Subcutaneous abdominal adipose tissue (tissue), 5 donors: ENCODE results near the gene HLF.

Source experiments
- H3K27ac ChIP-seq: one replicate; pipeline ENCODE4 v1.7.0; 2013; ENCODE audit warnings: low read depth, mild to moderate bottlenecking, inconsistent platforms, low read length, moderate library complexity
- H3K27me3 ChIP-seq, 5 donors: one replicate each; pipeline ENCODE4 v1.7.0; 2013; ENCODE audit warnings: low read length in 5 of 5, inconsistent platforms in 1 of 5; ENCODE audit not compliant: control insufficient read depth in 5 of 5, insufficient read depth in 4 of 5
- H3K36me3 ChIP-seq, 5 donors: one replicate each; pipeline ENCODE4 v1.7.0; 2013; ENCODE audit warnings: low read length in 5 of 5; ENCODE audit not compliant: control insufficient read depth in 5 of 5, insufficient read depth in 5 of 5
- H3K4me1 ChIP-seq, 5 donors: one replicate each; pipeline ENCODE4 v1.7.0; 2013; ENCODE audit warnings: low read length in 5 of 5, mild to moderate bottlenecking in 3 of 5, moderate library complexity in 1 of 5; ENCODE audit not compliant: control insufficient read depth in 5 of 5, insufficient read depth in 5 of 5
- H3K4me3 ChIP-seq, 5 donors: one replicate each; pipeline ENCODE4 v1.7.0; 2013; ENCODE audit warnings: low read length in 5 of 5, low read depth in 1 of 5
- H3K9ac ChIP-seq, 5 donors: one replicate each; pipeline ENCODE4 v1.7.0; 2013; ENCODE audit warnings: low read length in 5 of 5, mild to moderate bottlenecking in 4 of 5, moderate library complexity in 3 of 5
- H3K9me3 ChIP-seq, 5 donors: one replicate each; pipeline ENCODE4 v1.7.0; 2013; ENCODE audit warnings: low read length in 5 of 5; ENCODE audit not compliant: control insufficient read depth in 5 of 5
- donor health status: healthy.
- donor health status: healthy.
- donor health status: healthy.
- donor health status: healthy.
- donor health status: healthy.

Gene HLF

DNA sequence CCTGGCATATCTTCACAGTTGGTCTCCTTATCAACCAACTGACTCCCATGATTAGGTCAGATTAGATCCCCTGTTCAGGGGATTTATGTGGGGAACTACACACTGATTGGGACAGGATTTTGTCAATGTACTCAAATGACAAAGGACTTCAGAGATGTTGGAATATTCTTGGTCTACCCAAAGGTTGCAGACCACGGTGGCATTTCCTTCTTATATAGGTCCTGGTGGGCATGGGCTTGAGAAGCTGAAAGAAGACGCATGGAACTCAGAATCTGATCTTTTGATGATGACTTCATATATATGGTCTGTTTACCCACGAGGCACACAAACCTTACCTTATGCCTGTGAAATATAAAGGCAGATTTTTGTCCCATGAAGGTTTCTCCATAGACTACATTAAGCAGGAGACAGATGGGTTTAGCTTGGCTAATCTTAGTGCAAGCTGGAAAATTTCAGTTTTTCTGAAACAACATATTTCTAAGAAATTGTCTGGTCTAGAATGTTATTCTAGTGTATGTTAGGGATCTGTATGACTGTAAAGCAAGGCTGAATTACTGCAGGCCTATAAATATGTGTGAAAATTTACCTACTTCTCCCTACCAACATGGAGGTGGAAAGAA, 33.5 kb downstream of the HLF start:
- no peak overlapping the region for H3K4me3 ChIP-seq

DNA sequence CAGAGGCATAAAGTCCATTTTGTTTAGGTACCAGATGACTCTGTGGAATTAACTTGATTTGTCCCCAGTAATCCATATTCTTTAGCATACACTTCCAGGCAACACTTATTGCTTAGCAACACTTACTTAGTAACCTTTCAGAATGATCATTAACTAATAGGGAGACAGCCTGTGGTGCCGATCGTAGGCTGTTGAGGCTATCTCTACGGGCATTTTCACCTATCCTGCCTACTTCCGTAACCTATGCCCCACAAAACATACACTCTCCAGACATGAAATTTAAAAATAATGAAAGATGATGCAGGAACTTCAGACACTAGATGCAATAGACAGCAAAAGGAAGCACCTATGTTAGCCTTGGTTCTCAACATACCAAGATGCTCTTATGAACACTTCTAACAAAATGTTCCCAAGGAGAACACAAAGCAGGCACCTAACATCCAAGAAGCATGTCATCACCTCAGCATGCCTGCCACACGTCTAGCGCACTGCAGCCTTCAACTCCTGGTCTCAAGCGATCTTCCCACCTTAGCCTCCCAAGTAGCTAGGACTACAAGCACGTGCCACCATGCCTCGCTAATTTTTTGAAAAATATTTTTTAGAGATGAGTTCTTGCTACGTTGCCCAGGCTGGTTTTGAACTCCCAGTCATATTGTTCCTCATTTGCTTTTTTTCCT, 34.5 kb downstream of the HLF start:
- Histone ChIP-seq H3K36me3 (peaks cover 0 to 6% (median 0%) of the 10 kb centered on the region in 5 donors), H3K9ac (no peak overlapping the region), H3K27ac (no peak overlapping the region), H3K4me3 (no peak overlapping the region), H3K4me1 (peaks cover 0 to 23% (median 20%) of the 10 kb centered on the region in 5 donors), H3K9me3 (no peaks in the 10 kb centered on the region), H3K27me3 (no peaks in the 10 kb centered on the region)

More for the DNA sequence above, 33.5 kb downstream of the HLF start:
- Histone ChIP-seq H3K4me1 (peaks cover 0 to 23% (median 22%) of the 10 kb centered on the region in 5 donors), H3K9me3 (no peaks in the 10 kb centered on the region), H3K27me3 (no peaks in the 10 kb centered on the region), H3K27ac (no peak overlapping the region), H3K36me3 (peaks cover 0 to 6% (median 0%) of the 10 kb centered on the region in 5 donors), H3K9ac (no peak overlapping the region)

DNA sequence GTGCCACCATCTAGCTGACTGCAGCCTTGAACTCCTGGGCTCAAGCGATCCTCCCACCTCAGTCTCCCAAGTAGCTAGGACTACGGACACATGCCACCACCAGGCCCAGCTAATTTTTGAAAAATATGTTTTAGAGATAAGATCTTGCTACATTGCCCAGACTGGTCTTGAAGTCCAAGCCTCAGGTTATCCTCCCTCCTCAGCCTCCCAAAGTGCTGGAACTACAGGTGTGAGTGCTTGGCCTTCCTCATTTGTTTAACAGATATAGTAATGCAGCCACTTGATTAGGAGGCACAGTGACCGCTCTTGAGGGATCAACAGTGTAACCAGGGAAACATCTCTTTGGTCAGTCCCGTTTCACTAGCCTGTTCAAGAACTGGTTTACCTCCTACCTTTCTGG, 35.1 kb downstream of the HLF start:
- no peak overlapping the region for H3K9ac ChIP-seq
- H3K27me3 ChIP-seq: no peaks in the 10 kb centered on the region
- no peak overlapping the region for H3K27ac ChIP-seq
- H3K9me3 ChIP-seq: no peaks in the 10 kb centered on the region
- H3K4me1 ChIP-seq: peaks cover 0 to 23% (median 18%) of the 10 kb centered on the region in 5 donors
- H3K36me3 ChIP-seq: peaks cover 0 to 5% (median 0%) of the 10 kb centered on the region in 5 donors
- no peak overlapping the region for H3K4me3 ChIP-seq

DNA sequence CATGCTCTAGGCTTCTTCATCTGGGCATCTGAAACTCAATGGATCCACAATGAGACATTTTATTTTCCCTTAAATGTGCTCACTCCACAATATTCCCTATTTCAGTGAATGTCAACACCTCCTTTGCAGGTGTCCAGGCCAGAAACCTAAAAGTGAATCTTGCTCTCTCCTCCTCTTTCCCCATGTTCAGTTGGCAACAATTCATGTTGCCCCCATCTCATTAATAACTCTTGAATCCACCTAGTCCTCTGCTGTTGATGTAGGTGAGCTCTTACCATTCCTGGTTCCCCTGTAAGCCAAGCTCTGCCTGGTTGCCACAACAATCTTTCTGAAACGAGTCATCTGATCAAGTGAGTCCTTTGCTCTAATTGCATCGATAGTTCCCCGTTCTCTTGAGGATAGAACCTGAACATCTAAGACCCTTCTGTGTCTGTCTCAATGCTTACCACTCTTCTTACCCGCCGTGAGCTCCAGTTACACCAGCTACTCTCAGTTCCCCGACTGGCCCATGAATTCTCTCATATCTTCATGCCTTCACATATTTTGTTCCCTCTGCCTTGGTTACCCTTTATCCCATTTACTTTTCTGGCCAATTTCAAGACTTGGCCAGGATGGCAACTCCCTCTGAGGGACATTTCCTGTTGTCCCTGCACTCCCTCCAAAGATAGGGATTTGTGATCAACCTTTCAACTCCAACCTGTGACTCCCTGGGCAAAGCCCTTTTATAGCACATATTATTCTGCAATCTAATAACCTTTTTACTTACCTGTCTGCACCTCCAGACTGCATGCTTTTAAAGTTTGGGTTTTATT, 35.9 kb downstream of the HLF start:
- H3K4me1 ChIP-seq: peaks cover 0 to 23% (median 18%) of the 10 kb centered on the region in 5 donors
- no peak overlapping the region for H3K9ac ChIP-seq
- no peak overlapping the region for H3K4me3 ChIP-seq
- H3K27me3 ChIP-seq: no peaks in the 10 kb centered on the region
- no peaks in the 10 kb centered on the region for H3K9me3 ChIP-seq
- no peak overlapping the region for H3K27ac ChIP-seq
- H3K36me3 ChIP-seq: peaks cover 0 to 5% (median 0%) of the 10 kb centered on the region in 5 donors

DNA sequence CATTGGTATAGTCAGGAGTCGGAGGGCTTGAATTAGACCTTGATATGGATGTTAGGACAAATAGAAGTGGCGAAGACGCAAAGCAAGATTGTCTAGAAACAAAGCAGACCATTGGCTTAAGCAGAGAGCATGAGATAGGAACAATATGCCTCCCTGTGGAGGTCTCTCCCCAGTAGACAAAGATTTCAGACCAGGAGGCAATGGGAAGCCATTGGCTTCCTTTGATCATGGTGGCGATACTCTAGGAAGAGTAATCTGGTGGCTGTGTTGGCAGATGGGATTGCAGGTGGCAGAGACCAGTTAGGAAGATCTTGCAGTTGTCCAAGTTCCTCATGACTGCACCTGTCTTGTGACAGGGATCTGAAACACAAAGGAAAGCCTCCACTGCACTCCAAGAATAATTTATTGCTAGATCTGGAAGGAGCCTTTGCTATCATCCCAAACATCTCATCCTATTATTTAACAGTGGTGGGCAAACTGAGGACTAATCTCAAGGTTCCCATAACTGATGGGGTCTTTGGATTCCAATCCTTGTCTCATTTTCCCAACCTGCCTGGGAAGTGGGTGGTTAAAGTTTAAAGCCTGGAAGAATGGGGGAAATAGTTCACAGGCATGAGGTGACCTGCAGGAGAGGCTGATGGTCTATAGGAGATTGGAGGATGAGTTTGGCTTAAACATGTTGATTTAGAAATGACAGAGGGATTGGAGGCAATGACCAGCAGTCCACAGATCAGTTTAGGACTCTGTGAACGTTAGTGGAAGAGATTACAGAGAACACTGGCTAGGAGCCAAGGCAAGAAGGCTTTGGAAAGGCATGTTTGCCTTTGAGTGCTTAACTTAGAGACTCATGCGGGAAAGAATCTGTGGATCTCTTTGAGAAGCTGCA, 37.0 kb downstream of the HLF start:
- no peak overlapping the region for H3K4me3 ChIP-seq
- H3K27me3 ChIP-seq: no peaks in the 10 kb centered on the region
- H3K27ac ChIP-seq: no peak overlapping the region
- H3K9me3 ChIP-seq: no peaks in the 10 kb centered on the region
- peaks cover 0 to 5% (median 0%) of the 10 kb centered on the region in 5 donors for H3K36me3 ChIP-seq
- H3K4me1 ChIP-seq: peaks cover 0 to 23% (median 18%) of the 10 kb centered on the region in 5 donors
- H3K9ac ChIP-seq: no peak overlapping the region

DNA sequence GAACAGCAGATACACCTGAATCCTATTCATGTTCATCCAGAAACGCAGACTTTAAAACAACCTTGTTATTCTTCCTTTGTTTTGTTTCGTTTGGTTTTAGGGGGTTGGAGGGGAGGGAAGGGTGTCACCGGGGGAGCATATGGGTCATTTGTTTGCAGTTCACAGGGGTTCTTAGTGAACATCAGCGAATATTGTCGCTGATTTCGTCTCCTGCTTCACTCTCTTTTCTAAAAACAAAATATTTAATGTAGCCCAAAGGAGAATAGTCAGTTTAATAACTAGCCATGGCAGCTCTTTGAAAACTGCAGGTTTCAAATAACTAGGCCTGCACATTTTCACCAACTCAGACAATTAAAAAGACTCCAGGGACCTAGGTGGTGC, 37.6 kb downstream of the HLF start:
- Histone ChIP-seq H3K36me3 (peaks cover 0 to 5% (median 0%) of the 10 kb centered on the region in 5 donors), H3K27ac (no peak overlapping the region), H3K4me3 (no peak overlapping the region), H3K27me3 (no peaks in the 10 kb centered on the region), H3K4me1 (peaks cover 0 to 23% (median 18%) of the 10 kb centered on the region in 5 donors), H3K9ac (no peak overlapping the region), H3K9me3 (no peaks in the 10 kb centered on the region)

DNA sequence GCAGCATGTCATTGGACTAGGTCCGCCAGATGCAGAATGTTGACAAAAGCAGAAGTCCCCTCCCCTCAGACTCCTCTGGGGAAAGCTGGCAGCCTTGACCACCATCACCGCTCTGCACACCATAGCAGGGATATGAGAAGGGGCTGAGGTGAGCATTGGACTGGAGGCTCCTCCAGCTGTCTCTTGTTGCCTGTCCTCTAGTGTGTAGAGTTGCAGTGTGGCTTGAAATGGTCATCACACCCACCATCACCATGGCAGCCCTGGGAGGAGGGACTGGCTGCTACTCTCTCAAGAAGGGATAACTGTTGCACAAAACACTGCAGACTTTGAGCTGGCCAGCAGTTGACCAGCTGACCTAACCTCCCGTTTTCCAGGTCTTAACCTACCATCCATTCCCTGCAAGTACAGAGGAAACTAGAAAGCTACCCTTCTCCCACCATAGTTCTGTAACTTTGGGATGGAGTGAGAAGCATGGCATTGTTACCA, 38.3 kb downstream of the HLF start:
- Histone ChIP-seq H3K4me3 (no peak overlapping the region), H3K4me1 (peaks cover 0 to 23% (median 18%) of the 10 kb centered on the region in 5 donors), H3K9ac (no peak overlapping the region), H3K36me3 (peaks cover 0 to 2% (median 0%) of the 10 kb centered on the region in 5 donors), H3K27ac (no peak overlapping the region), H3K27me3 (no peaks in the 10 kb centered on the region), H3K9me3 (no peaks in the 10 kb centered on the region)

DNA sequence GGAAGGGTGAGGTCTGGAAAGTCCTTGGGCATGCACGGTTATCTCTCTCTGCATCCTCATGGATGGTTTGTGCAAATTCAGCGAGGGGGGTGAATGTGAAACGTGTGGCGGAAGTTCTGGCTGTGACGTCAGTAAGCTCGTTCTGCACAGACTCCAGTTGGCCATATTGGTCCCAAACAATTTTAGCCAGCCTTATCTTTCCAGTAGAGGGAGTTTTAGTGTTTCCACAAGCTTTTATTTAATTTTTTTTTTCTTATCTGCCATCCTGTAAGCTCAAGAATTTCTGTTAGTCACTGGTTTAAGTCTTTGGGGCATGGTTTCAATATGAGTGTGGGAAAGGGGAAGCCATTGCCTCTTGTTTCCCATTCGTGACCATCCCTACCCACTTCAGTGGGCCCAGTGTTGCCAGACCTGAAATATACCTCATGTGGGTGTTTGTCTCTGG, 39.0 kb downstream of the HLF start:
- peaks cover 0 to 23% (median 18%) of the 10 kb centered on the region in 5 donors for H3K4me1 ChIP-seq
- H3K4me3 ChIP-seq: no peak overlapping the region
- no peaks in the 10 kb centered on the region for H3K27me3 ChIP-seq
- no peaks in the 10 kb centered on the region for H3K9me3 ChIP-seq
- no peak overlapping the region for H3K27ac ChIP-seq
- H3K36me3 ChIP-seq: no peaks in the 10 kb centered on the region
- H3K9ac ChIP-seq: no peak overlapping the region

DNA sequence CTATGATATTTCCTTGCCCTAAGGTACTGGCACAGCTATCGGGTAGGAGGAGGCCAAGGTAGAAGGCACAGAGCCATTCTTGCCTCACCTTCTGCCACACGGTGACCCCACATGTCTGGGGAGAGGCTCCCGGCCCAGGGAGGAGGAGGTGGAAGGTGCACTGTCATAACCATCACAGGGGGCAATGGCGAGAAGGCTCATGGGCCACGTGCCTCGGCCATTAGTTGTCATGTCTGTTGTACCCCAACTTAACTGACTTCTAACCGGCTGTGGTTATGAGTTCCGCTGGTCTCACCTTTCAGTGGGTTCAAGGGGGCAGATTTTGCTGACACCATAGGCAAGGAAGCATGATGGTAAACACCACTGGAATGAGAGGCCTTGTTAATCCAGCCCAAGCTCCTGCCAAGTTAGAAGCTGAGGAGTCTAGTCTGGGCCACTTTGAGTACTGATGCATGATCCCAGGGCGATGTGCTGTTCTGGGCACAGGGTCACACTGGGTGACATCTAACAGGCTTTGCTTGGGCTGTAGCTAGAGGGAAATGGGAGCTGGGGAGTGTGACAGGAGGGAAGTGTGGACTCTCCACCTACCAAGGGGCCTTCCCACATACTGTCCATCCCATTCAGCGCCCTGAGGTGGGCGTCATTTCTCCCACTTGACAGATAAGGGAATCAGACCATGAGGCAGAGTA, 39.6 kb downstream of the HLF start:
- H3K4me1 ChIP-seq: peaks cover 0 to 23% (median 18%) of the 10 kb centered on the region in 5 donors
- H3K27me3 ChIP-seq: no peaks in the 10 kb centered on the region
- no peak overlapping the region for H3K27ac ChIP-seq
- H3K9me3 ChIP-seq: no peaks in the 10 kb centered on the region
- no peak overlapping the region for H3K9ac ChIP-seq
- no peaks in the 10 kb centered on the region for H3K36me3 ChIP-seq
- H3K4me3 ChIP-seq: no peak overlapping the region
